Testis (tissue), 3 donors: ENCODE results near the gene SLC34A1. TPM values are rescaled to one million over a fixed set of nuclear protein-coding genes. Genes with fewer than 3 reads are reported as not detected.

ENCODE experiments used
- DNase-seq: peaks from one replicate; pipeline ENCODE4 v3.0.0-alpha.2; 2019
- H3K27ac ChIP-seq, 2 donors: fragments of 200-600 bp; sonication (generic); one replicate each; pipeline ENCODE4 v1.5.1; 2019
- H3K27me3 ChIP-seq: fragments of 200-600 bp; sonication (generic); one replicate; pipeline ENCODE4 v1.5.1; 2019
- H3K36me3 ChIP-seq: fragments of 200-600 bp; sonication (generic); one replicate; pipeline ENCODE4 v1.5.1; 2017; ENCODE audit warnings: low read depth; ENCODE audit errors: missing control alignments
- H3K4me1 ChIP-seq: fragments of 200-600 bp; sonication (generic); one replicate; pipeline ENCODE4 v1.5.1; 2019
- H3K4me3 ChIP-seq, 2 donors: fragments of 200-600 bp; sonication (generic); one replicate each; pipeline ENCODE4 v1.5.1; 2017 to 2019
- H3K9me3 ChIP-seq: fragments of 200-600 bp; sonication (generic); one replicate; pipeline ENCODE4 v1.5.1; 2017
- CTCF ChIP-seq, 3 experiments: fragments of 450-650 bp in 2 of 3; fragments of 200-600 bp in 1 of 3; sonication (generic) in 1 of 3; IDR thresholded peaks; one replicate each; pipeline ENCODE4 v1.5.1; 2016 to 2019; ENCODE audit warnings: antibody characterized with exemption in 3 of 3, mild to moderate bottlenecking in 2 of 3, moderate library complexity in 1 of 3
- POLR2A ChIP-seq: fragments of 450-650 bp; IDR thresholded peaks from one replicate; pipeline ENCODE4 v1.6.1; 2017; ENCODE audit warnings: antibody characterized with exemption, mild to moderate bottlenecking, moderate library complexity
- WGBS, 2 donors: methylation state at CpG; one replicate each; pipeline ENCODE4 v1.1.5; 2018; 5-methylcytosine and 5-hydroxymethylcytosine counted together
- intact Hi-C: fragments of 100-400 bp; cut with DNase I; formaldehyde crosslinking; loops from one replicate; pipeline ENCODE4 v1.15.1; 2023; ENCODE audit warnings: low total_unique reads
- polyA plus RNA-seq: library from polyadenylated mRNA; stranded (reverse); fragments of 350-450 nt; fragmentation: Illumina TruSeq; extraction: RNeasy Lipid Tissue Mini Kit (QIAGEN cat#74804); gene quantifications from one replicate; pipeline ENCODE4 v1.2.3, GENCODE V29; 2014; ENCODE audit warnings: low read depth, low replicate concordance; ENCODE audit not compliant: insufficient read depth
- total RNA-seq, 2 donors: library from RNA; depleted of rRNA; stranded (reverse); fragments of >200 nt; gene quantifications; one replicate each; pipeline ENCODE4 v1.2.3, GENCODE V29; 2016

Gene SLC34A1
- total and polyA plus RNA-seq, 3 donors from 2014 or later, result 0.19 TPM; not detected in 2

- intact Hi-C loops, result no loop called here
- WGBS, 2 donors, result 96 to 97% methylated on average over 4 of the region's 4 CpGs
- TF ChIP-seq CTCF (IDR thresholded peaks at IDR 0.05) (no peak), POLR2A (no peak)
- Histone ChIP-seq H3K4me3 (no peak overlapping the region), H3K27ac (no peak overlapping the region), H3K27me3 (no peaks in the 10 kb centered on the region), H3K36me3 (no peaks in the 10 kb centered on the region), H3K9me3 (no peaks in the 10 kb centered on the region), H3K4me1 (no peaks in the 10 kb centered on the region)
- no peak for DNase-seq
Measured at GRCh38 chr5:177439518-177440053, 55.4 kb downstream of the SLC34A1 start.

GRCh38 chr5:177440211-177440989, 56.2 kb downstream of the SLC34A1 start:
- no peaks in the 10 kb centered on the region for H3K36me3 ChIP-seq
- no peaks in the 10 kb centered on the region for H3K4me1 ChIP-seq
- H3K4me3 ChIP-seq, result no peak overlapping the region
- TF ChIP-seq POLR2A (no peak), CTCF (IDR thresholded peaks at IDR 0.05) (no peak)
- no peaks in the 10 kb centered on the region for H3K27me3 ChIP-seq
- 85 to 94% methylated on average over 18 to 23 of the region's 24 CpGs for WGBS, 2 donors
- intact Hi-C loops, result no loop called here
- no peaks in the 10 kb centered on the region for H3K9me3 ChIP-seq
- no peak overlapping the region for H3K27ac ChIP-seq
- no peak for DNase-seq

GRCh38 chr5:177440990-177441780, 57.0 kb downstream of the SLC34A1 start:
- Histone ChIP-seq H3K4me3 (no peak overlapping the region), H3K27me3 (no peaks in the 10 kb centered on the region), H3K9me3 (no peaks in the 10 kb centered on the region), H3K36me3 (no peaks in the 10 kb centered on the region), H3K27ac (no peak overlapping the region), H3K4me1 (peaks cover 3% of the 10 kb centered on the region)
- TF ChIP-seq CTCF (IDR thresholded peaks at IDR 0.05), result no peak
- TF ChIP-seq POLR2A, result no peak
- intact Hi-C loops, result no loop called here
- 90% methylated on average over 20 to 26 of the region's 26 CpGs for WGBS, 2 donors
- DNase-seq, result no peak

- DNase-seq, result no peak
- H3K36me3 ChIP-seq, result no peaks in the 10 kb centered on the region
- no peaks in the 10 kb centered on the region for H3K9me3 ChIP-seq
- TF ChIP-seq POLR2A, result no peak
- no peak for TF ChIP-seq CTCF (IDR thresholded peaks at IDR 0.05)
- H3K4me3 ChIP-seq, result no peak overlapping the region
- intact Hi-C loops, result no loop called here
- peaks cover 9% of the 10 kb centered on the region for H3K4me1 ChIP-seq
- no peak overlapping the region for H3K27ac ChIP-seq
- WGBS, 2 donors, result 91 to 93% methylated on average over 8 to 20 of the region's 20 CpGs
- H3K27me3 ChIP-seq, result no peaks in the 10 kb centered on the region
Measured at GRCh38 chr5:177442066-177442826, 58.0 kb downstream of the SLC34A1 start.
